Osteoblast (primary cell): Measurements from ENCODE around the gene RFC2. TPM values are rescaled to one million over a fixed set of nuclear protein-coding genes. Genes with fewer than 3 reads are reported as not detected.
"Not testable (repeated sequence)": the region's sequence is repeated elsewhere in the genome, so short reads cannot be mapped to it uniquely, and the experiment has no call there.

Experiments
- DNase-seq: peaks from one replicate; pipeline ENCODE4 v3.0.0; 2011; ENCODE audit warnings: low spot score, mixed read lengths; ENCODE audit not compliant: insufficient read length; ENCODE audit errors: missing footprints
- H2AFZ ChIP-seq: 2 replicates; pipeline ENCODE4 v1.6.0; 2011; ENCODE audit warnings: mild to moderate bottlenecking, low read length
- H3K27ac ChIP-seq: 2 replicates; pipeline ENCODE4 v1.5.1; 2011; ENCODE audit warnings: mild to moderate bottlenecking, low read depth, low read length, moderate library complexity
- H3K27me3 ChIP-seq: 2 replicates; pipeline ENCODE4 v1.6.0; 2012; ENCODE audit warnings: mild to moderate bottlenecking, control low read depth, inconsistent platforms, low read length, moderate library complexity; ENCODE audit not compliant: insufficient read depth
- H3K36me3 ChIP-seq: 2 replicates; pipeline ENCODE4 v1.5.1; 2011; ENCODE audit warnings: mild to moderate bottlenecking, low read length, control low read depth, moderate library complexity; ENCODE audit not compliant: insufficient read depth
- H3K4me1 ChIP-seq: 2 replicates; pipeline ENCODE4 v1.5.1; 2011; ENCODE audit warnings: mild to moderate bottlenecking, low read length, control low read depth, moderate library complexity; ENCODE audit not compliant: insufficient read depth
- H3K4me2 ChIP-seq: 2 replicates; pipeline ENCODE4 v1.6.0; 2011; ENCODE audit warnings: mild to moderate bottlenecking, low read length; ENCODE audit not compliant: insufficient read depth
- H3K4me3 ChIP-seq: fragments of 200-600 bp; sonication (generic); 3 replicates; pipeline ENCODE4 v1.5.1; 2012; ENCODE audit warnings: mild to moderate bottlenecking, low read length, inconsistent platforms; ENCODE audit not compliant: insufficient read depth
- H3K79me2 ChIP-seq: 2 replicates; pipeline ENCODE4 v1.6.0; 2012; ENCODE audit warnings: mild to moderate bottlenecking, low read length, control low read depth, inconsistent platforms; ENCODE audit not compliant: insufficient read depth
- H3K9me3 ChIP-seq: 2 replicates; pipeline ENCODE4 v1.5.1; 2011; ENCODE audit warnings: low read depth, low read length, control low read depth
- H4K20me1 ChIP-seq: 2 replicates; pipeline ENCODE4 v1.6.0; 2012; ENCODE audit warnings: mild to moderate bottlenecking, low read length, control low read depth; ENCODE audit not compliant: insufficient read depth
- CTCF ChIP-seq: IDR thresholded peaks from 2 replicates; pipeline ENCODE4 v1.5.1; 2011; ENCODE audit warnings: mild to moderate bottlenecking, low read depth, low read length, moderate library complexity; ENCODE audit errors: extremely low read depth
- total RNA-seq: library from RNA; depleted of rRNA; stranded (reverse); fragments of >200 nt; gene quantifications from 2 replicates; pipeline ENCODE4 v1.2.3, GENCODE V29; 2012

Gene RFC2
- total RNA-seq, 1 donor: 12.3 TPM

- DNase-seq: no peak
Observed at GRCh38 chr7:74253835-74254128, 417 bp downstream of the RFC2 start.

GRCh38 chr7:74253331-74253730 is 868 bp downstream of the RFC2 start:
- H3K36me3 ChIP-seq: peaks cover 21% of the 10 kb centered on the region
- H3K4me1 ChIP-seq: peaks cover 29% of the 10 kb centered on the region
- peak overlapping the region; percentile 94 for H3K4me2 ChIP-seq
- no peak for DNase-seq
- no peaks in the 10 kb centered on the region for H3K27me3 ChIP-seq
- no peak for TF ChIP-seq CTCF
- H3K4me3 ChIP-seq: peak overlapping the region; percentile 99
- H3K27ac ChIP-seq: peak overlapping the region; percentile 98
- no peaks in the 10 kb centered on the region for H3K9me3 ChIP-seq
- no peaks in the 10 kb centered on the region for H4K20me1 ChIP-seq
- H3K79me2 ChIP-seq: peaks cover 20% of the 10 kb centered on the region
- H2AFZ ChIP-seq: peak overlapping the region; percentile 97

More at GRCh38 chr7:74253835-74254128, 417 bp downstream of the RFC2 start:
- Histone ChIP-seq H3K27me3 (no peaks in the 10 kb centered on the region), H3K27ac (peak overlapping the region; percentile 98), H3K9me3 (no peaks in the 10 kb centered on the region), H3K4me1 (peaks cover 29% of the 10 kb centered on the region), H3K36me3 (peaks cover 17% of the 10 kb centered on the region), H4K20me1 (no peaks in the 10 kb centered on the region), H3K79me2 (peaks cover 20% of the 10 kb centered on the region), H2AFZ (peak overlapping the region; percentile 97), H3K4me2 (peak overlapping the region; percentile 94), H3K4me3 (peak overlapping the region; percentile 99)
- TF ChIP-seq CTCF: no peak

GRCh38 chr7:74252893-74253292 is 1.3 kb downstream of the RFC2 start:
- Histone ChIP-seq H3K4me3 (no peak overlapping the region), H3K9me3 (no peaks in the 10 kb centered on the region), H3K27ac (no peak overlapping the region), H4K20me1 (no peaks in the 10 kb centered on the region), H3K4me1 (peaks cover 29% of the 10 kb centered on the region), H3K4me2 (peak overlapping the region; percentile 94), H3K36me3 (peaks cover 25% of the 10 kb centered on the region), H3K27me3 (no peaks in the 10 kb centered on the region), H3K79me2 (peaks cover 20% of the 10 kb centered on the region), H2AFZ (no peak overlapping the region)
- DNase-seq: no peak
- no peak for TF ChIP-seq CTCF

- H3K4me3 ChIP-seq, H3K27me3 ChIP-seq, H3K27ac ChIP-seq, H4K20me1 ChIP-seq, H2AFZ ChIP-seq, H3K9me3 ChIP-seq, DNase-seq, H3K4me2 ChIP-seq, H3K4me1 ChIP-seq: not testable (repeated sequence)
- Histone ChIP-seq H3K36me3 (peaks cover 31% of the 10 kb centered on the region), H3K79me2 (peaks cover 19% of the 10 kb centered on the region)
Observed at GRCh38 chr7:74249058-74249457, 5.1 kb downstream of the RFC2 start.
